HepG2 (cell line): ENCODE measurements around the gene MCF2L. TPM values are rescaled to one million over a fixed set of nuclear protein-coding genes. Genes with fewer than 3 reads are reported as not detected.

Source experiments
- ATAC-seq: fragments of 200-7000 bp; cut with Tn5 transposase; 3 replicates; pipeline ENCODE4 v1.9.1; 2020; ENCODE audit warnings: mild to moderate bottlenecking, moderate library complexity
- BruUV-seq: library from RNA; stranded (reverse); fragments of 400-500 nt; replicated peaks from 2 replicates; lab custom pipeline; 2021; lab: Mats Ljungman, UMichigan
- CTCF ChIA-PET: fragments of 300-600 bp; formaldehyde crosslinking; extraction: SDS; loops from one replicate; lab custom pipeline; 2021; ENCODE audit warnings: low total read pairs, inconsistent platforms, low intra/inter-chr PET ratio; lab: Yijun Ruan, JAX
- POLR2A ChIA-PET: fragments of 350-600 bp; sonication (Branson Sonifier 250); formaldehyde crosslinking; loops from one replicate; lab custom pipeline; 2020; ENCODE audit warnings: antibody characterized with exemption, inconsistent platforms; lab: Yijun Ruan, JAX
- DNase-seq: peaks from one replicate; pipeline ENCODE4 v3.0.0-alpha.2; 2015; ENCODE audit warnings: low spot score
- FAIRE-seq: peaks from 3 replicates; lab custom pipeline; 2011; peaks lifted over from hg19 to GRCh38; lab: Jason Lieb, UNC
- H2AFZ ChIP-seq: one replicate; pipeline ENCODE4 v1.6.1; 2011; ENCODE audit warnings: low read length, inconsistent platforms
- H3K27ac ChIP-seq: fragments of 300-600 bp; 3 replicates; pipeline ENCODE4 v1.8.0; 2011; ENCODE audit warnings: mixed run types, mild to moderate bottlenecking, mixed read lengths, low read length, inconsistent platforms; ENCODE audit not compliant: insufficient read depth; ENCODE audit errors: extremely low read length
- H3K27me3 ChIP-seq, 2 experiments: fragments of 200-600 bp in 1 of 2; 2 replicates in 1 of 2; 3 replicates in 1 of 2; pipeline versions ENCODE4 v1.6.0 to v1.8.0; 2011; ENCODE audit warnings: low read length in 2 of 2, mild to moderate bottlenecking in 2 of 2, moderate library complexity in 2 of 2, inconsistent platforms in 1 of 2; ENCODE audit not compliant: insufficient read depth in 2 of 2, control insufficient read depth in 1 of 2
- H3K36me3 ChIP-seq, 2 experiments: fragments of 200-600 bp in 1 of 2; replicated peaks in 1 of 2; 2 replicates in 1 of 2; 3 replicates in 1 of 2; pipeline versions ENCODE4 v1.5.1 to v1.8.0; 2011; ENCODE audit warnings: low read length in 2 of 2, inconsistent platforms in 1 of 2; ENCODE audit not compliant: insufficient read depth in 2 of 2, control insufficient read depth in 1 of 2
- H3K4me1 ChIP-seq: 2 replicates; pipeline ENCODE4 v1.5.1; 2012; ENCODE audit warnings: low read length, inconsistent platforms; ENCODE audit not compliant: insufficient read depth
- H3K4me2 ChIP-seq: 2 replicates; pipeline ENCODE4 v1.6.0; 2011; ENCODE audit warnings: low read depth, low read length, inconsistent platforms
- H3K4me3 ChIP-seq, 3 experiments: fragments of 200-600 bp in 1 of 3; sonication (generic), shearing (Covaris generic) in 1 of 3; replicated peaks in 1 of 3; 2 replicates each; pipeline ENCODE4 v1.5.1; 2011 to 2016; ENCODE audit warnings: low read length in 3 of 3, inconsistent platforms in 2 of 3, low read depth in 2 of 3, mild to moderate bottlenecking in 2 of 3, control low read depth in 1 of 3, mixed read lengths in 1 of 3; ENCODE audit not compliant: insufficient read depth in 1 of 3
- H3K79me2 ChIP-seq: one replicate; pipeline ENCODE4 v1.6.1; 2011; ENCODE audit warnings: low read length, inconsistent platforms; ENCODE audit not compliant: insufficient read depth
- H3K9ac ChIP-seq: 2 replicates; pipeline ENCODE4 v1.6.0; 2011; ENCODE audit warnings: mild to moderate bottlenecking, low read depth, low read length, inconsistent platforms; ENCODE audit not compliant: insufficient read depth
- H3K9me3 ChIP-seq: 2 replicates; pipeline ENCODE4 v1.5.1; 2012; ENCODE audit warnings: mild to moderate bottlenecking, low read length
- H4K20me1 ChIP-seq: 2 replicates; pipeline ENCODE4 v1.6.0; 2011; ENCODE audit warnings: inconsistent platforms, mild to moderate bottlenecking, low read length, moderate library complexity; ENCODE audit not compliant: insufficient read depth
- AGO2 ChIP-seq: fragments of 200-400 bp; formaldehyde crosslinking; optimal IDR thresholded peaks from 2 replicates; pipeline ENCODE3; 2017; ENCODE audit warnings: mild to moderate bottlenecking, low read depth, low read length, moderate library complexity
- CEBPZ ChIP-seq: IDR thresholded peaks from 2 replicates; pipeline ENCODE4 v1.6.1; 2012; ENCODE audit warnings: low read length, improper control_type of control experiment
- CREB1 ChIP-seq, 2 experiments: fragments of 450-650 bp in 1 of 2; IDR thresholded peaks; 2 replicates each; pipeline ENCODE4 v1.6.1; 2016 to 2017; ENCODE audit warnings: control low read depth in 1 of 2, mild to moderate bottlenecking in 1 of 2, missing compliant biosample characterization in 1 of 2, missing genetic modification characterization in 1 of 2
- CTCF ChIP-seq: sonication (generic); formaldehyde crosslinking; IDR thresholded peaks from 2 replicates; pipeline ENCODE4 v1.5.0; 2020; ENCODE audit warnings: mild to moderate bottlenecking, missing genetic modification reagents, moderate library complexity
- DNMT1 ChIP-seq: sonication (generic); formaldehyde crosslinking; IDR thresholded peaks from 2 replicates; pipeline ENCODE4 v1.5.1; 2020; ENCODE audit warnings: mild to moderate bottlenecking, missing genetic modification reagents
- MLLT10 ChIP-seq: sonication (generic); formaldehyde crosslinking; IDR thresholded peaks from 2 replicates; pipeline ENCODE4 v1.4.0; 2020; ENCODE audit warnings: missing genetic modification reagents
- MTF1 ChIP-seq: sonication (generic); formaldehyde crosslinking; IDR thresholded peaks from 2 replicates; pipeline ENCODE4 v1.5.0; 2020; ENCODE audit warnings: missing genetic modification reagents
- PRDM15 ChIP-seq: sonication (generic); formaldehyde crosslinking; IDR thresholded peaks from 2 replicates; pipeline ENCODE4 v1.4.0; 2020; ENCODE audit warnings: missing genetic modification reagents
- ZC3H13 ChIP-seq: sonication (generic); formaldehyde crosslinking; IDR thresholded peaks from 2 replicates; pipeline ENCODE4 v1.8.1; 2023; ENCODE audit warnings: mild to moderate bottlenecking, missing genetic modification reagents, moderate library complexity
- ZNF280B ChIP-seq: sonication (generic); formaldehyde crosslinking; IDR thresholded peaks from 2 replicates; pipeline ENCODE4 v1.5.0; 2020; ENCODE audit warnings: missing genetic modification reagents, mild to moderate bottlenecking, borderline replicate concordance
- ZNF549 ChIP-seq: sonication (generic); formaldehyde crosslinking; IDR thresholded peaks from 2 replicates; pipeline ENCODE4 v1.5.0; 2020; ENCODE audit warnings: missing genetic modification reagents
- ZSCAN21 ChIP-seq: sonication (generic); formaldehyde crosslinking; IDR thresholded peaks from 2 replicates; pipeline ENCODE4 v1.8.0; 2022; ENCODE audit warnings: mild to moderate bottlenecking, missing genetic modification reagents, moderate library complexity, borderline replicate concordance
- WGBS: methylation state at CpG from one replicate; pipeline ENCODE4 v1.1.6; 2017; ENCODE audit warnings: low lambda C conversion rate; 5-methylcytosine and 5-hydroxymethylcytosine counted together
- in situ Hi-C: cut with HindIII; loops from 2 replicates; pipeline ENCODE4 v1.10.0; 2017; ENCODE audit warnings: low pct_unique_long_range_greater_than_20kb; ENCODE audit not compliant: extremely low pct_ligation_motif_present
- intact Hi-C: fragments of 100-400 bp; cut with micrococcal nuclease; formaldehyde crosslinking; loops from one replicate; pipeline ENCODE4 v1.10.0; 2022; ENCODE audit not compliant: unreplicated experiment
- polyA plus RNA-seq, 8 experiments: library from polyadenylated mRNA; depleted of rRNA in 3 of 8; stranded (reverse) in 7 of 8; unstranded in 1 of 8; fragments of >200 nt; fragmentation: Illumina TruSeq in 4 of 8; extraction: Trizol in 4 of 8; gene quantifications; 2 replicates each; pipeline versions ENCODE4 v1.2.1 to v1.2.3, GENCODE V29; 2011 to 2016; ENCODE audit warnings: low read depth in 4 of 8, missing spikeins in 1 of 8, mixed read lengths in 1 of 8; ENCODE audit not compliant: insufficient read depth in 1 of 8
- total RNA-seq, 5 experiments: library from RNA; depleted of rRNA; stranded (reverse); fragments of >200 nt; fragmentation: Illumina TruSeq; extraction: Trizol; gene quantifications; 2 replicates each; pipeline ENCODE4 v1.2.3, GENCODE V29; 2016; ENCODE audit warnings: low read depth in 1 of 5

The MCF2L gene
- total and polyA plus RNA-seq, 2 of the 13 experiments (the other 11 are each of a cell fraction or from before 2014, with no cell fraction given) = 19.4 to 28.4 TPM

- Histone ChIP-seq H2AFZ (no peak overlapping the region), H3K4me1 (peaks cover 49% of the 10 kb centered on the region), H4K20me1 (no peaks in the 10 kb centered on the region), H3K4me2 (no peak overlapping the region), H3K4me3 (no peak overlapping the region), H3K9me3 (no peaks in the 10 kb centered on the region), H3K9ac (no peak overlapping the region), H3K36me3 (peaks cover 8 to 25% of the 10 kb centered on the region in 2 experiments; a peak in 3 of 5 replicates), H3K27me3 (no peaks in the 10 kb centered on the region), H3K27ac (peak overlapping the region; percentile 92), H3K79me2 (peaks cover 32% of the 10 kb centered on the region)
- in situ Hi-C loops (no loop called here), intact Hi-C loops (loop anchor here (5.0 kb wide), 1 partner anchor 457 kb away; the partner anchor contains the start of gene ATP11A)
- WGBS = 94% methylated on average over 34 of the region's 38 CpGs
- BruUV-seq = TSS peak; percentile 68
- FAIRE-seq (no peak), DNase-seq (no peak), ATAC-seq (no peak)
- ChIA-PET POLR2A (interaction anchor here (1.3 to 3.7 kb wide), 3 partner anchors 16 to 35 kb away, joined by 3 to 33 read pairs (median 8); partner anchors contain the start of gene F10), CTCF (no interaction called here)
- TF ChIP-seq ZSCAN21 (CRISPR knock-in tag) = peak; percentile 5; the same call in 1 of the 2 replicates
- no peak for TF ChIP-seq ZNF549 (CRISPR knock-in tag)
- TF ChIP-seq AGO2 = peak; percentile 80
- TF ChIP-seq DNMT1 = peak; percentile 54; the same call in 1 of the 2 replicates
- TF ChIP-seq MTF1 (CRISPR knock-in tag) = no peak
- TF ChIP-seq CREB1 (IDR thresholded peaks at IDR 0.05) = no peak
- TF ChIP-seq CREB1 (CRISPR knock-in tag; IDR thresholded peaks at IDR 0.05) = no peak
- no peak; the same call in 1 of the 2 replicates for TF ChIP-seq ZNF280B
- no peak for TF ChIP-seq MLLT10 (CRISPR knock-in tag)
- no peak for TF ChIP-seq PRDM15 (CRISPR knock-in tag)
- no peak for TF ChIP-seq CEBPZ
- TF ChIP-seq CTCF (CRISPR knock-in tag) = no peak
- peak; percentile 17 for TF ChIP-seq ZC3H13 (CRISPR knock-in tag)
Measured at GRCh38 chr13:113148940-113149503, 180.0 kb downstream of the MCF2L start.
